Upper lobe of left lung (tissue), 6 donors: ENCODE measurements around the gene GCGR. TPM values are rescaled to one million over a fixed set of nuclear protein-coding genes. Genes with fewer than 3 reads are reported as not detected.

Experiments used
- ATAC-seq, 2 donors: fragments of 200-7000 bp; cut with Tn5 transposase; one replicate each; pipeline ENCODE4 v1.9.1; 2022; ENCODE audit warnings: mild to moderate bottlenecking in 2 of 2, moderate library complexity in 2 of 2; ENCODE audit not compliant: low FRiP score in 2 of 2
- DNase-seq, 2 donors: peaks; one replicate each; pipeline ENCODE4 v3.0.0-alpha.2; 2019 to 2020
- H3K27ac ChIP-seq, 4 donors: fragments of 200-600 bp; sonication (generic); one replicate each; pipeline ENCODE4 v1.5.1; 2016 to 2019
- H3K27me3 ChIP-seq, 4 donors: fragments of 200-600 bp; sonication (generic); one replicate each; pipeline ENCODE4 v1.5.1; 2017 to 2019
- H3K36me3 ChIP-seq, 4 donors: fragments of 200-600 bp; sonication (generic); one replicate each; pipeline ENCODE4 v1.5.1; 2016 to 2019
- H3K4me1 ChIP-seq, 4 donors: fragments of 200-600 bp; sonication (generic); one replicate each; pipeline ENCODE4 v1.5.1; 2018 to 2019
- H3K4me3 ChIP-seq, 4 donors: fragments of 200-600 bp; sonication (generic); one replicate each; pipeline ENCODE4 v1.5.1; 2017 to 2019; ENCODE audit warnings: mild to moderate bottlenecking in 2 of 4, moderate library complexity in 1 of 4
- H3K9me3 ChIP-seq, 4 donors: fragments of 200-600 bp; sonication (generic); one replicate each; pipeline ENCODE4 v1.5.1; 2018 to 2019
- CTCF ChIP-seq, 6 experiments: fragments of 450-650 bp in 4 of 6; fragments of 200-600 bp in 2 of 6; sonication (generic) in 2 of 6; IDR thresholded peaks; one replicate each; pipeline ENCODE4 v1.5.1; 2016 to 2019; ENCODE audit warnings: antibody characterized with exemption in 6 of 6
- EP300 ChIP-seq, 4 donors: sonication (generic); formaldehyde crosslinking; IDR thresholded peaks; one replicate each; pipeline ENCODE4 v1.5.1; 2017; ENCODE audit warnings: antibody characterized with exemption in 4 of 4, control low read depth in 2 of 4
- POLR2A ChIP-seq, 4 donors: fragments of 450-650 bp; IDR thresholded peaks; one replicate each; pipeline ENCODE4 v1.5.1; 2016 to 2017; ENCODE audit warnings: antibody characterized with exemption in 4 of 4, mild to moderate bottlenecking in 2 of 4
- POLR2AphosphoS5 ChIP-seq, 2 donors: sonication (generic); formaldehyde crosslinking; IDR thresholded peaks; one replicate each; pipeline ENCODE4 v1.5.1; 2017; ENCODE audit warnings: antibody characterized with exemption in 2 of 2
- WGBS, 2 donors: methylation state at CpG; one replicate each; pipeline ENCODE4 v1.1.5; 2017 to 2018; 5-methylcytosine and 5-hydroxymethylcytosine counted together
- total RNA-seq, 6 donors: library from RNA; depleted of rRNA in 4 of 6; stranded (reverse); fragments of >200 nt in 4 of 6; gene quantifications; one replicate each; pipeline versions ENCODE4 v1.1.0 to v1.2.1, GENCODE V29; 2016 to 2021
- donor health status: DM: no; HTN: no; CAD: no; lungs with moderate emphysema.
- donor health status: DM: no; HTN: yes; CAD: no; lungs with severe emphysema.

The GCGR gene
- total RNA-seq, 6 donors from 2014 or later, result 11.1 TPM; not detected in 5

- peaks cover 41 to 99% (median 74%) of the 10 kb centered on the region in 4 donors for H3K36me3 ChIP-seq
- peaks cover 0 to 9% (median 1%) of the 10 kb centered on the region in 4 donors for H3K4me1 ChIP-seq
- no peaks in the 10 kb centered on the region for H3K9me3 ChIP-seq
- no peak overlapping the region for H3K4me3 ChIP-seq
- no peak overlapping the region for H3K27ac ChIP-seq
- no peaks in the 10 kb centered on the region for H3K27me3 ChIP-seq
- WGBS, 2 donors, result 87 to 89% methylated on average over 11 to 12 of the region's 12 CpGs
- no peak for TF ChIP-seq POLR2AphosphoS5 (IDR thresholded peaks at IDR 0.05)
- TF ChIP-seq CTCF (IDR thresholded peaks at IDR 0.05), result no peak
- peak in 1 of 2 donors; percentile 60 for DNase-seq
- ATAC-seq, result no peak
Measured at GRCh38 chr17:81852237-81852636, 48.3 kb downstream of the GCGR start.

GRCh38 chr17:81854974-81855774, 51.2 kb downstream of the GCGR start:
- Histone ChIP-seq H3K4me3 (no peak overlapping the region), H3K9me3 (no peaks in the 10 kb centered on the region), H3K4me1 (peaks cover 21 to 34% (median 22%) of the 10 kb centered on the region in 4 donors), H3K36me3 (peaks cover 31 to 90% (median 65%) of the 10 kb centered on the region in 4 donors), H3K27ac (no peak overlapping the region), H3K27me3 (no peaks in the 10 kb centered on the region)
- ATAC-seq (peak in 1 of 2 donors; percentile 3), DNase-seq (peak in 1 of 2 donors; percentile 71)
- WGBS, 2 donors, result 82 to 87% methylated on average over 27 to 29 of the region's 29 CpGs
- no peak for TF ChIP-seq POLR2AphosphoS5 (IDR thresholded peaks at IDR 0.05)
- no peak for TF ChIP-seq CTCF (IDR thresholded peaks at IDR 0.05)
- TF ChIP-seq EP300 (IDR thresholded peaks at IDR 0.05), result no peak
- no peak for TF ChIP-seq POLR2A (IDR thresholded peaks at IDR 0.05)

- peaks cover 18 to 63% (median 37%) of the 10 kb centered on the region in 4 donors for H3K36me3 ChIP-seq
- TF ChIP-seq POLR2AphosphoS5 (IDR thresholded peaks at IDR 0.05), result no peak
- DNase-seq (peak in 1 of 2 donors; percentile 72), ATAC-seq (no peak)
- peak overlapping the region in 3 of 4 donors; percentile 91 to 100 (median 97) for H3K4me3 ChIP-seq
- no peaks in the 10 kb centered on the region for H3K27me3 ChIP-seq
- peak overlapping the region in 1 of 4 donors; percentile 93 for H3K27ac ChIP-seq
- 77 to 81% methylated on average over 7 to 30 of the region's 30 CpGs for WGBS, 2 donors
- H3K9me3 ChIP-seq, result no peaks in the 10 kb centered on the region
- peaks cover 36 to 55% (median 38%) of the 10 kb centered on the region in 4 donors for H3K4me1 ChIP-seq
Measured at GRCh38 chr17:81858170-81858966, 54.4 kb downstream of the GCGR start.

- ATAC-seq, result no peak
- Histone ChIP-seq H3K9me3 (no peaks in the 10 kb centered on the region), H3K27me3 (no peaks in the 10 kb centered on the region), H3K4me3 (peak overlapping the region; percentile 91 to 100 (median 94)), H3K27ac (peak overlapping the region; percentile 89 to 98 (median 94)), H3K36me3 (peaks cover 10 to 60% (median 28%) of the 10 kb centered on the region in 4 donors), H3K4me1 (peaks cover 36 to 63% (median 38%) of the 10 kb centered on the region in 4 donors)
- TF ChIP-seq POLR2AphosphoS5 (IDR thresholded peaks at IDR 0.05) (no peak), CTCF (IDR thresholded peaks at IDR 0.05) (no peak), EP300 (IDR thresholded peaks at IDR 0.05) (no peak), POLR2A (IDR thresholded peaks at IDR 0.05) (no peak)
- 57 to 60% methylated on average over 19 to 23 of the region's 23 CpGs for WGBS, 2 donors
- DNase-seq, result no peak
Measured at GRCh38 chr17:81858967-81859905, 55.3 kb downstream of the GCGR start.
